C4-2B (cell line): Measurements from ENCODE around the gene BTBD17.

ENCODE experiments used
- CTCF ChIP-seq: fragments of 450-650 bp; conservative IDR thresholded peaks from 2 replicates; pipeline ENCODE4 v1.5.1; 2017; ENCODE audit warnings: mild to moderate bottlenecking
- ZFX ChIP-seq: fragments of 450-650 bp; IDR thresholded peaks from 2 replicates; pipeline ENCODE4 v1.6.1; 2017

GRCh38 chr17:74334393-74335039 is 27.2 kb downstream of the BTBD17 start:
- TF ChIP-seq CTCF: no peak
- TF ChIP-seq ZFX: no peak
